Measurements from ENCODE around the gene EMD. TPM values are rescaled to one million over a fixed set of nuclear protein-coding genes. Genes with fewer than 3 reads are reported as not detected.
A peak's percentile ranks its signal among the peaks of the same experiment; 100 is the strongest.

EMD gene
- total and polyA plus RNA-seq, 10 of the 15 experiments (the other 5 are each of a cell fraction or from before 2014, with no cell fraction given), result 0.76 to 100 (median 43.2) TPM

- peak overlapping the region; percentile 93 for H3K9ac ChIP-seq (ENCODE audit: control insufficient read depth, insufficient read depth, low read length)
- H3K9me3 ChIP-seq (replicated peaks; ENCODE audit: control insufficient read depth, insufficient read depth, low read length), result no peaks in the 10 kb centered on the region; the same call in 2 of the 3 replicates
- ChIA-PET SMC1A (ENCODE audit: uncharacterized antibody, unreplicated experiment) (no interaction called here), POLR2A (interaction anchor here (0.7 to 1.3 kb wide), 3 partner anchors 9 to 110 kb away, joined by 3 to 4 read pairs (median 3); partner anchors contain the start of gene RPL10), CTCF (no interaction called here), RAD21 (ENCODE audit: unreplicated experiment) (interaction anchor here (0.5 to 0.6 kb wide), 2 partner anchors 140 to 291 kb away, joined by 3 read pairs; no protein-coding TSS in a partner anchor)
- no peak overlapping the region for H2AFZ ChIP-seq (ENCODE audit: control insufficient read depth, low read depth, low read length)
- no peaks in the 10 kb centered on the region; the same call in 1 of the 2 replicates for H3K4me1 ChIP-seq (ENCODE audit: control insufficient read depth, insufficient read depth, low read length)
- WGBS (ENCODE audit: insufficient coverage, insufficient replicate concordance, low lambda C conversion rate, missing lambda C conversion rate), result 22% methylated on average over 12 of the region's 38 CpGs
- DNase-seq (ENCODE audit: low read depth, low spot score), result no peak
- no peak for ATAC-seq
- peak overlapping the region; percentile 88 for H3K4me3 ChIP-seq
- intact Hi-C loops (cut with micrococcal nuclease; ENCODE audit: unreplicated experiment) (loop anchor here (1.0 to 10.0 kb wide), 2 partner anchors 10 to 45 kb away; partner anchors contain the start of gene ATP6AP1), in situ Hi-C loops (cut with MboI) (loop anchor here (5.0 kb wide), 1 partner anchor 158 kb away; no protein-coding TSS in a partner anchor)
- H4K20me1 ChIP-seq (ENCODE audit: control insufficient read depth, insufficient read depth), result no peaks in the 10 kb centered on the region
- H3K79me2 ChIP-seq (ENCODE audit: control insufficient read depth, insufficient read depth, low read length), result peaks cover 15% of the 10 kb centered on the region
- peak overlapping the region; percentile 93 for H3K27ac ChIP-seq (ENCODE audit: control insufficient read depth, insufficient read depth)
- no peak for FAIRE-seq
- H3K27me3 ChIP-seq (replicated peaks in 1 of 2; ENCODE audit: control insufficient read depth in 2 of 2, insufficient read depth in 2 of 2, low read length in 1 of 2), result no peaks in the 10 kb centered on the region
- no TSS peak for BruUV-seq (replicated peaks)
- H3K36me3 ChIP-seq (ENCODE audit: control insufficient read depth in 2 of 2, insufficient read depth in 2 of 2, low read length in 1 of 2), result no peaks in the 10 kb centered on the region; a peak in 1 of 4 replicates
- H3K4me2 ChIP-seq (ENCODE audit: control insufficient read depth, insufficient read depth), result peak overlapping the region; percentile 71; the same call in 1 of the 2 replicates
- TF ChIP-seq HCFC1 (IDR thresholded peaks at IDR 0.05; ENCODE audit: low read length) (no peak), E2F8 (IDR thresholded peaks at IDR 0.05; ENCODE audit: low read depth, partially characterized antibody) (no peak), NKRF (conservative IDR thresholded peaks at IDR 0.05) (0 out of 2 replicates have a peak, but pooled peaks have one; percentile 9), YBX1 (IDR thresholded peaks at IDR 0.05) (no peak), RELB (IDR thresholded peaks at IDR 0.05; ENCODE audit: low read depth) (no peak), ATF7 (IDR thresholded peaks at IDR 0.05; ENCODE audit: low read depth) (no peak), SIN3A (IDR thresholded peaks at IDR 0.05; ENCODE audit: low read depth, low read length) (no peak), KLF5 (IDR thresholded peaks at IDR 0.05; ENCODE audit: partially characterized antibody) (no peak), CHD2 (IDR thresholded peaks at IDR 0.05; ENCODE audit: borderline replicate concordance, low read depth, low read length) (no peak), SUZ12 (IDR thresholded peaks at IDR 0.05; ENCODE audit: unreplicated experiment) (no peak), LARP7 (IDR thresholded peaks at IDR 0.05) (peak; percentile 25; the same call in 1 of the 2 replicates), TARDBP (IDR thresholded peaks at IDR 0.05; ENCODE audit: borderline replicate concordance) (no peak), STAT1 (conservative IDR thresholded peaks at IDR 0.05) (no peak), BCL11A (IDR thresholded peaks at IDR 0.05; ENCODE audit: low read depth, low read length) (no peak), IRF3 (IDR thresholded peaks at IDR 0.05) (no peak)
Measured at GRCh38 chrX:154379569-154379951, 465 bp downstream of the EMD start.
